Upper lobe of left lung (tissue), 6 donors: ENCODE results near the gene DNAJC2. TPM values are rescaled to one million over a fixed set of nuclear protein-coding genes. Genes with fewer than 3 reads are reported as not detected.
A peak's percentile ranks its signal among the peaks of the same experiment; 100 is the strongest.

Experiments
- ATAC-seq, 2 donors: fragments of 200-7000 bp; cut with Tn5 transposase; one replicate each; pipeline ENCODE4 v1.9.1; 2022; ENCODE audit warnings: mild to moderate bottlenecking in 2 of 2, moderate library complexity in 2 of 2; ENCODE audit not compliant: low FRiP score in 2 of 2
- DNase-seq, 2 donors: peaks; one replicate each; pipeline ENCODE4 v3.0.0-alpha.2; 2019 to 2020
- H3K27ac ChIP-seq, 4 donors: fragments of 200-600 bp; sonication (generic); one replicate each; pipeline ENCODE4 v1.5.1; 2016 to 2019
- H3K27me3 ChIP-seq, 4 donors: fragments of 200-600 bp; sonication (generic); one replicate each; pipeline ENCODE4 v1.5.1; 2017 to 2019
- H3K36me3 ChIP-seq, 4 donors: fragments of 200-600 bp; sonication (generic); one replicate each; pipeline ENCODE4 v1.5.1; 2016 to 2019
- H3K4me1 ChIP-seq, 4 donors: fragments of 200-600 bp; sonication (generic); one replicate each; pipeline ENCODE4 v1.5.1; 2018 to 2019
- H3K4me3 ChIP-seq, 4 donors: fragments of 200-600 bp; sonication (generic); one replicate each; pipeline ENCODE4 v1.5.1; 2017 to 2019; ENCODE audit warnings: mild to moderate bottlenecking in 2 of 4, moderate library complexity in 1 of 4
- H3K9me3 ChIP-seq, 4 donors: fragments of 200-600 bp; sonication (generic); one replicate each; pipeline ENCODE4 v1.5.1; 2018 to 2019
- EP300 ChIP-seq, 4 donors: sonication (generic); formaldehyde crosslinking; IDR thresholded peaks; one replicate each; pipeline ENCODE4 v1.5.1; 2017; ENCODE audit warnings: antibody characterized with exemption in 4 of 4, control low read depth in 2 of 4
- POLR2A ChIP-seq, 4 donors: fragments of 450-650 bp; IDR thresholded peaks; one replicate each; pipeline ENCODE4 v1.5.1; 2016 to 2017; ENCODE audit warnings: antibody characterized with exemption in 4 of 4, mild to moderate bottlenecking in 2 of 4
- POLR2AphosphoS5 ChIP-seq, 2 donors: sonication (generic); formaldehyde crosslinking; IDR thresholded peaks; one replicate each; pipeline ENCODE4 v1.5.1; 2017; ENCODE audit warnings: antibody characterized with exemption in 2 of 2
- WGBS, 2 donors: methylation state at CpG; one replicate each; pipeline ENCODE4 v1.1.5; 2017 to 2018; 5-methylcytosine and 5-hydroxymethylcytosine counted together
- total RNA-seq, 6 donors: library from RNA; depleted of rRNA in 4 of 6; stranded (reverse); fragments of >200 nt in 4 of 6; gene quantifications; one replicate each; pipeline versions ENCODE4 v1.1.0 to v1.2.1, GENCODE V29; 2016 to 2021
- TF ChIP-seq, protein P1 (sequence below), 6 experiments: fragments of 450-650 bp in 4 of 6; fragments of 200-600 bp in 2 of 6; sonication (generic) in 2 of 6; IDR thresholded peaks; one replicate each; pipeline ENCODE4 v1.5.1; 2016 to 2019; ENCODE audit warnings: antibody characterized with exemption in 6 of 6
- donor health status: DM: no; HTN: no; CAD: no; lungs with moderate emphysema.
- donor health status: DM: no; HTN: yes; CAD: no; lungs with severe emphysema.

Gene DNAJC2
- total RNA-seq, 6 donors from 2014 or later = 13.1 to 30.4 (median 16.6) TPM

DNA sequence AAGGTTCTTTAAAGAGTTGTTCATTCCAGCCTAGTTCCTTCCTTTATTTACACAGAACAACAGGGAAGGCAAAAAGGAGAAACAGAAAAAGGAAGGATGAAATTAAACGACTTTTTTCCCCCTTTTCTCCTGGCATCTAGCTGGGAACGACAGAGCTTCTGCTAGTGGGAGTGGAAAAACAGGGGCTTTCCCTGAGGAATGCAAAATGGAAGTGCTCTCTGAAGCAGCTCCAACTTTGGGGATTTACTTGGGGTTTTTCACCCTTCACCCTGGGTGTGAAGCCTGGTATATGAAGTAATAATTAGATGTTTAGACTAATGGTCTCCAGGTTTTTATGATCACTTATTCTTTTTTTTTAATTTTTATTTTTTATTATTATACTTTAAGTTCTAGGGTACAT lies 43.1 kb downstream of the DNAJC2 start:
- 36 to 53% methylated on average over 2 of the region's 2 CpGs for WGBS, 2 donors
- H3K27ac ChIP-seq = no peak overlapping the region

DNA sequence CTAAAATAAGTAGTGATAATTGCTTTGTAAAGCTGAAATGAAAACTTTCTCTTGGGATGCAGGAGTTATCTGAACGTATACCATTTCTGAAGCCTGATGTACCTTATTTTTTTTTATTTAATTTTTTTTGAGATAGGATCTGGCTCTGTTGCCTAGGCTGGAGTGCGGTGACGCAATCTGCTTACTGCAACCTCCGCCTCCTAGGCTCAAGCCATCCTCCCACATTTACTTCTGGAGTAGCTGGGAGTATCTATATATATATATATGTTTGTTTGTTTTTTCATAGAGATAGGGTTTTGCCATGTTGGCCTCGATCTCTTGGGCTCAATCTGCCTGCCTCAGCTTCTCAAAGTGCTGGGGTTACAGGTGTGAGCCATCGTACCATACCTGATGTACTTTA lies 44.9 kb downstream of the DNAJC2 start:
- Histone ChIP-seq H3K36me3 (peaks cover 18 to 57% (median 33%) of the 10 kb centered on the region in 4 donors), H3K4me3 (no peak overlapping the region), H3K27me3 (no peaks in the 10 kb centered on the region), H3K9me3 (no peaks in the 10 kb centered on the region), H3K4me1 (peaks cover 13 to 25% (median 15%) of the 10 kb centered on the region in 4 donors), H3K27ac (no peak overlapping the region)
- no peak for TF ChIP-seq POLR2A (IDR thresholded peaks at IDR 0.05)
- TF ChIP-seq, protein P1, sequence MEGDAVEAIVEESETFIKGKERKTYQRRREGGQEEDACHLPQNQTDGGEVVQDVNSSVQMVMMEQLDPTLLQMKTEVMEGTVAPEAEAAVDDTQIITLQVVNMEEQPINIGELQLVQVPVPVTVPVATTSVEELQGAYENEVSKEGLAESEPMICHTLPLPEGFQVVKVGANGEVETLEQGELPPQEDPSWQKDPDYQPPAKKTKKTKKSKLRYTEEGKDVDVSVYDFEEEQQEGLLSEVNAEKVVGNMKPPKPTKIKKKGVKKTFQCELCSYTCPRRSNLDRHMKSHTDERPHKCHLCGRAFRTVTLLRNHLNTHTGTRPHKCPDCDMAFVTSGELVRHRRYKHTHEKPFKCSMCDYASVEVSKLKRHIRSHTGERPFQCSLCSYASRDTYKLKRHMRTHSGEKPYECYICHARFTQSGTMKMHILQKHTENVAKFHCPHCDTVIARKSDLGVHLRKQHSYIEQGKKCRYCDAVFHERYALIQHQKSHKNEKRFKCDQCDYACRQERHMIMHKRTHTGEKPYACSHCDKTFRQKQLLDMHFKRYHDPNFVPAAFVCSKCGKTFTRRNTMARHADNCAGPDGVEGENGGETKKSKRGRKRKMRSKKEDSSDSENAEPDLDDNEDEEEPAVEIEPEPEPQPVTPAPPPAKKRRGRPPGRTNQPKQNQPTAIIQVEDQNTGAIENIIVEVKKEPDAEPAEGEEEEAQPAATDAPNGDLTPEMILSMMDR (IDR thresholded peaks at IDR 0.05) = no peak
- TF ChIP-seq EP300 (IDR thresholded peaks at IDR 0.05) = no peak
- ATAC-seq = no peak
- 93 to 94% methylated on average over 6 of the region's 6 CpGs for WGBS, 2 donors
- DNase-seq = no peak

More for the DNA sequence above, 43.1 kb downstream of the DNAJC2 start:
- DNase-seq (no peak), ATAC-seq (no peak)
- TF ChIP-seq POLR2A (IDR thresholded peaks at IDR 0.05) (no peak), POLR2AphosphoS5 (IDR thresholded peaks at IDR 0.05) (no peak), EP300 (IDR thresholded peaks at IDR 0.05) (no peak)
- TF ChIP-seq, protein P1 (IDR thresholded peaks at IDR 0.05) = no peak
- Histone ChIP-seq H3K36me3 (peaks cover 23 to 75% (median 48%) of the 10 kb centered on the region in 4 donors), H3K9me3 (no peaks in the 10 kb centered on the region), H3K4me1 (peaks cover 13 to 25% (median 15%) of the 10 kb centered on the region in 4 donors), H3K27me3 (no peaks in the 10 kb centered on the region), H3K4me3 (no peak overlapping the region)

DNA sequence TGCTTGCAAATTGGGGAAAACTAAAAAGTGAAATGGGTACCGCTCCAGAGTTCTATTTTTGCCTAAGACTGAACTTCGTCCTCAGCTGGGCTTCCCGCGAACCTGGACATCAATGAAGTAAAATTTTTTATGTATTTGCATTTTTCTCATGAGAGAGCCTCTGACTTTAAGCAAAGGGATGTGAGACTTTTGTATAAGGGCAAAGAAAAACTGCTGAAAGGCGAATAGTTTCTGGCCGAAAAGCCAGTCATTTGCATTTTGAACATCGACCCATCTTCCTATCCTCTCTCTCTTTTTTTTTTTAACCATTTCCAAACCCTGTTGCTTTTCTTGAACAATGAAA lies 46.8 kb downstream of the DNAJC2 start:
- no peaks in the 10 kb centered on the region for H3K9me3 ChIP-seq
- peaks cover 18 to 39% (median 22%) of the 10 kb centered on the region in 4 donors for H3K36me3 ChIP-seq
- DNase-seq (no peak), ATAC-seq (no peak)
- peaks cover 13 to 25% (median 15%) of the 10 kb centered on the region in 4 donors for H3K4me1 ChIP-seq
- WGBS, 2 donors = 0 to 1% methylated on average over 7 of the region's 7 CpGs
- H3K27ac ChIP-seq = peak overlapping the region; percentile 88 to 90 (median 88)
- no peaks in the 10 kb centered on the region for H3K27me3 ChIP-seq
- H3K4me3 ChIP-seq = peak overlapping the region; percentile 70 to 96 (median 84)
- TF ChIP-seq EP300 (IDR thresholded peaks at IDR 0.05) = no peak

DNA sequence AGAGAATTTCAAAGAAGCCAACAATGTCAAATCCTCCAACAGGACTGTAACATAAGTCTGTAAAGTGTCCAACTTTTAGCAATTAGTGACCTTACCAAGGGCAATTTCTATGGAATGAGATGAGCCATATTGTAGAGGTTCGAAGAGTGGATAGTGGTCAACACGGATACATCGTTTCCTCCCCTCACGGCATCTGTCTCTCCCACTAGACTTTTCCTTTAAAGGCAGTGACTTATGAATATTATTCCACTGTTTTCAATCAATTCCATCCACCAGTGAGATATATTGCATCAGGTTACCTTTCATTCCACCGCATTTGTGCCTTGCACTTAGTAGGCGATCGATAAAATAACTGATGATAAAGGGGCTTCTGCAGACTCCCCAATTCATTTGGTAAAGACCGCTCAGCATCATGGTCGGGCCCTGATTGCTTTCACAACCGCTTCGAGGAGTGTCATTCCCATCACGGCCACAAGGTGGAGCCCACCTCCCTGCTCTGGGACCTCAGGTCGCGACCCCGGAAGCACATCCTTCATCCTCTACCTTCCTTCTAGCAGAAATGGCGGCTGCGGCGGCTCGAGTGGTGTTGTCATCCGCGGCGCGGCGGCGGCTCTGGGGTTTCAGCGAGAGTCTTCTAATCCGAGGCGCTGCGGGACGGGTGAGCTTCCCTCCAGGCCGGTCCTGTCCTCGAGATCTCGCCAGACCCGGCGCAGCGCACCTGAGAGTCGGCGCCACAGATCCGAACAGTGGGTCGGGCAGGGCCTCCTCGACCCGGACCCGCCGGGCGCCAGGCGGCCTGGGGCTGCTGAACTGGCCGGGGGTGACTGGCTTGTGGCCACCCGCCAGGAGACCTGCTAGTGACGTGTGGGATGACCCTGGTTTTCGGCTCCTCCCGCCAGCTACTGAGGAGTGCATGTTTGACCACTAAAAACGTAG lies 47.4 kb downstream of the DNAJC2 start, which contains the start of gene PMPCB:
Gene PMPCB (plus strand): TSS at position 535 of the 936 bp plus-strand sequence. CDS start 25 bp downstream, at position 560.
- WGBS, 2 donors = 6% methylated on average over 17 to 29 of the region's 52 CpGs
- peak; percentile 99 to 100 for ATAC-seq
- H3K4me3 ChIP-seq = peak within 1 kb of the TSS; percentile 70 to 96 (median 84)

DNA sequence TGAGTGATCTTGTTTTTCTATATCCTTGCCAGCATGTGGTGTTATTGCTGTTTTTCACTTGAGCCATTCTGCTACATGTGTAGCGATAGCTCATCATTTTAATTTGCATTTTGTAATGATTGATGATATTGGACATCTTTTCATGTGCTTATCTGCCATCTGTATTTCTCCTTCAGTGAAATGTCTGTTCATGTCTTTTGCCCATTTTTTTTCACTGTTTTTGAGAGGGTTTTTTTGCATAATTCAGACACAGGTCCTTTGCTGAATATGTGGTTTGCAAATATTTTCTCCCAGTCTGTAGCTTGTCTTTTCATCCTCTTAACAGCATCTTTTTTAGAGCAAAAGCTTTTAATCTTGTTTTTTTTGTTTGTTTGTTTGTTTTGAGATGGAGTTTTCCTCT lies 51.0 kb downstream of the DNAJC2 start:
- Histone ChIP-seq H3K36me3 (no peaks in the 10 kb centered on the region), H3K27ac (no peak overlapping the region), H3K4me3 (no peak overlapping the region), H3K4me1 (peaks cover 6 to 13% (median 10%) of the 10 kb centered on the region in 4 donors), H3K27me3 (no peaks in the 10 kb centered on the region), H3K9me3 (no peaks in the 10 kb centered on the region)
- no peak for ATAC-seq
- WGBS, 2 donors = 90 to 95% methylated on average over 1 of the region's 1 CpG
- TF ChIP-seq POLR2AphosphoS5 (IDR thresholded peaks at IDR 0.05) = no peak
- TF ChIP-seq EP300 (IDR thresholded peaks at IDR 0.05) = no peak
- no peak for DNase-seq

More for the DNA sequence above, 47.4 kb downstream of the DNAJC2 start, which contains the start of gene PMPCB:
- Histone ChIP-seq H3K27me3 (no peaks in the 10 kb centered on the region), H3K36me3 (peaks cover 14 to 32% (median 18%) of the 10 kb centered on the region in 4 donors), H3K27ac (peak within 1 kb of the TSS; percentile 88 to 90 (median 88)), H3K4me1 (peaks cover 13 to 22% (median 15%) of the 10 kb centered on the region in 4 donors), H3K9me3 (no peaks in the 10 kb centered on the region)
- DNase-seq = peak; percentile 95 to 97
- TF ChIP-seq, protein P1 (IDR thresholded peaks at IDR 0.05) = peak; percentile 94 to 98 (median 97)
- TF ChIP-seq EP300 (IDR thresholded peaks at IDR 0.05) (no peak), POLR2A (IDR thresholded peaks at IDR 0.05) (peak in 2 of 4 donors; percentile 56 to 66), POLR2AphosphoS5 (IDR thresholded peaks at IDR 0.05) (peak; percentile 82 to 86)
